Lung (tissue), 12 donors: ENCODE results near the gene ELF3. TPM values are rescaled to one million over a fixed set of nuclear protein-coding genes. Genes with fewer than 3 reads are reported as not detected.

Experiments
- ATAC-seq: fragments of 200-7000 bp; cut with Tn5 transposase; one replicate; pipeline ENCODE4 v1.9.1; 2020; ENCODE audit warnings: moderate number of reproducible peaks; ENCODE audit not compliant: insufficient read depth, low FRiP score
- DNase-seq, 3 donors: peaks; one replicate each; pipeline ENCODE4 v3.0.0-alpha.2; 2013 to 2017
- H3K27ac ChIP-seq, 2 donors: one replicate each; pipeline ENCODE4 v1.5.1; 2013; ENCODE audit warnings: mild to moderate bottlenecking in 2 of 2, moderate library complexity in 2 of 2, control low read depth in 1 of 2, inconsistent platforms in 1 of 2, low read depth in 1 of 2, low read length in 1 of 2
- H3K27me3 ChIP-seq, 3 donors: one replicate each; pipeline ENCODE4 v1.5.1; 2013; ENCODE audit warnings: low read length in 2 of 3; ENCODE audit not compliant: control insufficient read depth in 3 of 3, insufficient read depth in 3 of 3
- H3K36me3 ChIP-seq, 4 donors: one replicate each; pipeline ENCODE4 v1.5.1; 2013; ENCODE audit warnings: low read length in 4 of 4, mild to moderate bottlenecking in 1 of 4, moderate library complexity in 1 of 4; ENCODE audit not compliant: control insufficient read depth in 4 of 4, insufficient read depth in 4 of 4
- H3K4me1 ChIP-seq, 5 donors: one replicate each; pipeline ENCODE4 v1.5.1; 2013; ENCODE audit warnings: low read length in 5 of 5, mild to moderate bottlenecking in 2 of 5, moderate library complexity in 1 of 5; ENCODE audit not compliant: control insufficient read depth in 5 of 5, insufficient read depth in 5 of 5
- H3K4me3 ChIP-seq: one replicate; pipeline ENCODE4 v1.5.1; 2013; ENCODE audit warnings: mild to moderate bottlenecking, control low read depth, moderate library complexity
- H3K9ac ChIP-seq, 2 donors: one replicate each; pipeline ENCODE4 v1.5.1; 2013; ENCODE audit warnings: low read length in 2 of 2, control low read depth in 1 of 2; ENCODE audit not compliant: insufficient read depth in 1 of 2
- H3K9me3 ChIP-seq, 4 donors: one replicate each; pipeline ENCODE4 v1.5.1; 2013; ENCODE audit warnings: low read length in 3 of 4, mild to moderate bottlenecking in 1 of 4, moderate library complexity in 1 of 4; ENCODE audit not compliant: control insufficient read depth in 4 of 4, insufficient read depth in 3 of 4
- CTCF ChIP-seq: IDR thresholded peaks from 2 replicates; pipeline ENCODE4 v1.5.1; 2012; ENCODE audit warnings: mild to moderate bottlenecking; ENCODE audit errors: control extremely low read depth, extremely low read depth
- WGBS, 2 donors: extraction: QIAGEN DNeasy Blood & Tissue Kit; methylation state at CpG; one replicate each; pipeline ENCODE4 v1.1.7; 2013; 5-methylcytosine and 5-hydroxymethylcytosine counted together
- polyA plus RNA-seq, 2 donors: library from polyadenylated mRNA; stranded (reverse); fragments of 200-250 nt; gene quantifications; one replicate each; pipeline ENCODE4 v1.2.1, GENCODE V29; 2013
- total RNA-seq, 2 donors: library from RNA; depleted of rRNA in 1 of 2; stranded (reverse); fragments of >200 nt in 1 of 2; gene quantifications; one replicate each; pipeline ENCODE4 v1.2.1, GENCODE V29; 2014 to 2021
- donor health status: control.
- donor health status: control.
- donor health status: Bipolar disorder and iron deficiency.
- donor health status: healthy.
- donor health status: DM: yes; HTN: yes; CAD: no.

ELF3 gene
- total and polyA plus RNA-seq, 4 donors, result 143 to 219 (median 149) TPM

DNA sequence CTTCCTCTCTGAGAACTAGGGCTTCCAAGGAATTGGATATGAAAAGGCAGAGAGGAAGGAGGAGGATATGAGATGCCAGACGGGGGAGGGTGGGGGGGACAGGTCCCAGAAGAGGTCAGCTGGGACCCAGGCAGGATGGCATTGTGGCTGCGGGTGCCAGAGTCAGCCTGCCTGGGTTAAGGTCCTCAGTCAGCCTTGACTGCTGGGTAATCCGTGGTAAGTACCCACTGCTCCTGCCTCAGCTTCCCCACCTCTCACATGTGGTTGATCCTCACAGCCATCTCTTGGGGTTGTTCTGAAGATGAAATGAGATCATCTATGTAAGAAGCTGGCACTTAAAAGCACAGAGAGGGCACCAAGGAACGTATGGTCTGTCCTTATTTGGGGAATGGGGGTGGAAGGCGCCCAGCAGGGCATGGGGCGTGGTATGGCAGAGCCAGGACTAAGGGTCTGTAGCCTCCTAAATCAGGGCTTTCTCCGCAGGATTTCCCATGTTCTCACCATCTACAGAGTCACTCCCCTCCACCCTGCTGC, 23.8 kb downstream of the ELF3 start:
- WGBS, 2 donors, result 76 to 77% methylated on average over 7 of the region's 7 CpGs
- Histone ChIP-seq H3K4me3 (no peak overlapping the region), H3K27me3 (no peaks in the 10 kb centered on the region), H3K27ac (peak overlapping the region in 1 of 2 donors; percentile 79), H3K9ac (no peak overlapping the region), H3K4me1 (peaks cover 0 to 4% (median 0%) of the 10 kb centered on the region in 5 donors), H3K9me3 (no peaks in the 10 kb centered on the region), H3K36me3 (no peaks in the 10 kb centered on the region)
- TF ChIP-seq CTCF, result no peak
- ATAC-seq (no peak), DNase-seq (no peak)

DNA sequence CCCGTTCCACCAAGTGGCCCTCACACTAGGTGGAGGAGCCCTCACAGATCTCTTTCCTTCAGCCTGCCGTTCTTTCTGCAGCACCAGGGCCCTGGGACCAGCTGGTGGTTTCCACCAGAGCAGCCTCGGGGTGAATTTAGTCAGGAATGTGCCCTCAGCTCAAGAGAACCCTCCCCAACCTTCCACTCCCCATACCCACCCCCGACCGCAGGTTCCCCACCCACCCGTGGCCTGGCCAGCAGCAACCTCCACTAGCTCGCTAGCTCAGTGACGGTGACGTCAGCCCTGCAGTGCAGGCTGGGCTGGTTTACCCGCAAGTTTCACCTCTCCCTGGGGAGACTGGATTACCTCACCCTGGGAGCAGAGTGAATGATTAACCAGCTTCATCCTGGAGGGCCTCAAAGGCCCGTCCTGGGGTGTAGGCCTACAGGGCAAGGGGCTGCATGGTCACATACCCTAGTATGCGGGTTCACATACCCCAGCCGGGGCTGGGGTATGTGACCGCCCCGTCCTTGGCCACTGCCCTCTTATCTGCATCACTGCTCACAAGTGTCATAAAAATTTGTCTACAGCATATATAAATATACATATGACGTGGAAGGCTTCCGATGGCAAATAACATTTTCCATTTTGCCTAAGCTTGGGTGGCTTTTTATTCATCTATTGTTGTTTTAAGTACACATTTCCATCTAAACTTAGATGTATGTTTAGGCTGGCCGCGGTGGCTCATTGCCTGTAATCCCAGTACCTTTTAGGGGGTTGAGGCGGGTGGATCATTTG, 24.5 kb downstream of the ELF3 start:
- Histone ChIP-seq H3K4me1 (peaks cover 0 to 4% (median 0%) of the 10 kb centered on the region in 5 donors), H3K9me3 (no peaks in the 10 kb centered on the region), H3K4me3 (no peak overlapping the region), H3K27ac (peak overlapping the region in 1 of 2 donors; percentile 79), H3K9ac (no peak overlapping the region), H3K36me3 (no peaks in the 10 kb centered on the region), H3K27me3 (no peaks in the 10 kb centered on the region)
- WGBS, 2 donors, result 52 to 70% methylated on average over 20 of the region's 20 CpGs
- ATAC-seq (peak; percentile 78), DNase-seq (peak; percentile 77 to 92 (median 89))
- no peak for TF ChIP-seq CTCF

GRCh38 chr1:202036595-202037387, 26.4 kb downstream of the ELF3 start:
- no peak for TF ChIP-seq CTCF
- Histone ChIP-seq H3K4me3 (no peak overlapping the region), H3K27me3 (no peaks in the 10 kb centered on the region), H3K9me3 (no peaks in the 10 kb centered on the region), H3K9ac (no peak overlapping the region), H3K27ac (no peak overlapping the region), H3K4me1 (peaks cover 0 to 4% (median 0%) of the 10 kb centered on the region in 5 donors), H3K36me3 (no peaks in the 10 kb centered on the region)
- 92 to 97% methylated on average over 9 of the region's 9 CpGs for WGBS, 2 donors
- ATAC-seq (no peak), DNase-seq (no peak)
